ENCODE results near the gene RAF1. TPM values are rescaled to one million over a fixed set of nuclear protein-coding genes. Genes with fewer than 3 reads are reported as not detected.
A peak's percentile ranks its signal among the peaks of the same experiment; 100 is the strongest.
"Not testable (repeated sequence)": the region's sequence is repeated elsewhere in the genome, so short reads cannot be mapped to it uniquely, and the experiment has no call there.

Gene RAF1
- total and polyA plus RNA-seq, 7 experiments from 2014 or later: 50.2 to 129 (median 114) TPM

DNA sequence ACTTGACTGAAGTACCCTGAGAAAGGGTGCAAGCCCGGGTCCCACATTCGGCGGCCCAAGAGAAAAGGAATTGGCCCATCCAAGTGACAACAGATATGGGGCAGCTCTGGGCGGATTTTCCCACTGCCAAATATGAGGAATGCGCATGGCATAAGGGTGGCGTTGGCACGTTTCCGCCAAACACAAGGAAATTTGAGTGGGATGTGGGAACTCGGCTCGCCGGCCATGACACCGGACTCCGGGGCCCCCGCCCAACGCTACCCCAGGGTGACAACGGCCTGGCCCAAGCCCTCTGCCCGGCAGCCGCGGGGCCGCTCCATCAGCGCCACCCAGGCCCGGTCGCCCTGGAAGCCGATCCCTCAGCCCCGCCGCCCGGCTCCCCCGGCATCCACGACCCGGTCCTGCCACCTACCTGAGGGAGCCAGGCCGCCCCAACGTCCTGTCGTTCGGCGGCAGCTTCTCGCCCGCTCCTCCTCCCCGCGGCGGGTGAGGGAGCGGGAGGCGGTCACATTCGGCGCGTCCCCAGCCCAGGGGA, 449 bp downstream of the RAF1 start:
- Histone ChIP-seq H3K27me3 (ENCODE audit: control insufficient read depth in 2 of 2, insufficient read depth in 2 of 2, low read length in 2 of 2) (no peaks in the 10 kb centered on the region), H3K27ac (ENCODE audit: low read depth, low read length) (peak overlapping the region; percentile 95), H3K9me3 (ENCODE audit: control insufficient read depth in 2 of 3, low read length in 3 of 3) (no peaks in the 10 kb centered on the region), H3K4me3 (ENCODE audit: low read length) (peak overlapping the region; percentile 78), H3K4me1 (ENCODE audit: control insufficient read depth in 2 of 2, insufficient read depth in 2 of 2, low read length in 2 of 2) (peaks cover 16 to 20% of the 10 kb centered on the region in 2 donors), H3K36me3 (ENCODE audit: control insufficient read depth in 2 of 3, insufficient read depth in 3 of 3, low read length in 3 of 3) (peaks cover 0 to 9% (median 0%) of the 10 kb centered on the region in 3 experiments)
- Mint-ChIP-seq H3K36me3 (peaks cover 4 to 7% (median 5%) of the 10 kb centered on the region in 5 donors), H3K27ac (peak overlapping the region; percentile 98 to 100 (median 99)), H3K4me1 (peaks cover 25 to 52% (median 39%) of the 10 kb centered on the region in 7 donors), H3K4me3 (peak overlapping the region; percentile 88 to 100 (median 98)), H3K27me3 (no peaks in the 10 kb centered on the region), H3K9me3 (peaks cover 0 to 3% (median 0%) of the 10 kb centered on the region in 11 donors)
- DNase-seq (peak in 5 of 9 donors; percentile 11 to 31 (median 13)), ATAC-seq (peak; percentile 65)
- intact Hi-C loops (cut with micrococcal nuclease): loop anchor here (5.0 to 10.0 kb wide), 11 partner anchors 36 to 1991 kb away; partner anchors contain the start of genes CAND2 (in 1 of the 2), CCDC174 (in 1 of the 2), LSM3 (in 1 of the 2) and SLC6A6 (in 1 of the 2)
- ChIA-PET POLR2A (interaction anchor here (0.8 to 3.4 kb wide), 13 partner anchors 16 to 1988 kb away, joined by 3 to 17 read pairs (median 4); partner anchors contain the start of genes ATG7, CCDC174, MKRN2 and TSEN2), CTCF (no interaction called here)

DNA sequence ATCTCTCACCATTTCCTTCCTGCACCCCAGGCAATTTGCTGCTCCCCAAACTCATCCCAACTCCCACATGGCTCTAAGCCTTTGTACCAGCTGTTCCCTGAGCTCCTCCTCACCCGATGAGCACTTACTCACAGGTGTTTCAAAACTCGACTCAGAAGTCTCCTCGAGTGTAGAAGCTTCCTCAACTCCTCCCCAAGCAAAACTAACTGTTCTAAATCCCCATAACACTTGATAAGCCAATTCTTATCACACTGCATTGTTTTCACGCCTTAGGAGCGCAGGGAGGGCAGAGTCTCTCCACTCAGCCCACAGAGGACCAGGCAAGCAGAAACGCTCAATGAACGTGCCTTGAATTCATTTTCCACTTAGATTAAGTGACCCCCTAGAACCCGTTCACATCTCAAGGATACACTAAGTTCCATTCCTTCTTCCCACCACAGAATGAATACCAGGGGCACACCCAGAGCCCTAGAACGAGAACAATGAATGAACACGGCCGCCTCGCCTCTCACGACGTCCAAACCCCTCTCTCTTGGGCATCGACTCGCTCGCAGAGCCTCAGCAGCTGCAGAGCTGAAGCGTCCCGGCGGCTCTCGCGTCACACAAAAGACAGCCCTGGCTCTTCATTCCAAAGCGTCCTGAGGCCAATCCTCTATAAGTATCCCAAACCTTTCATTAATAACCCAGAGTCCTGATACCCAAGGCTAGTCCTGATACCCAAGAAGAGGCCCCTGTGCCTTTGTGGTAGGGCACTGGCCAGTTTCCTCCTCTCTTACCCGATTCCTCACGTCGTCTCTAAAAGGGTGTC, 1.1 kb downstream of the RAF1 start:
- intact Hi-C loops (cut with micrococcal nuclease): loop anchor here (5.0 to 10.0 kb wide), 11 partner anchors 35 to 1992 kb away; partner anchors contain the start of genes CAND2 (in 1 of the 2), CCDC174 (in 1 of the 2), LSM3 (in 1 of the 2) and SLC6A6 (in 1 of the 2)
- peak; percentile 10 to 38 (median 26) for DNase-seq
- no peak for ATAC-seq
- peak overlapping the region; percentile 95 for H3K27ac ChIP-seq (ENCODE audit: low read depth, low read length)
- peak overlapping the region; percentile 86 to 100 (median 99) for H3K27ac Mint-ChIP-seq
- H3K36me3 Mint-ChIP-seq: peaks cover 4 to 10% (median 4%) of the 10 kb centered on the region in 5 donors
- H3K9me3 Mint-ChIP-seq: peaks cover 0 to 3% (median 0%) of the 10 kb centered on the region in 11 donors
- ChIA-PET CTCF (no interaction called here), POLR2A (interaction anchor here (0.8 to 3.4 kb wide), 7 partner anchors 15 to 1988 kb away, joined by 3 to 17 read pairs (median 8); partner anchors contain the start of genes CCDC174, MKRN2 and TSEN2)
- no peaks in the 10 kb centered on the region for H3K9me3 ChIP-seq (ENCODE audit: control insufficient read depth in 2 of 3, low read length in 3 of 3)
- H3K36me3 ChIP-seq (ENCODE audit: control insufficient read depth in 2 of 3, insufficient read depth in 3 of 3, low read length in 3 of 3): peaks cover 0 to 9% (median 0%) of the 10 kb centered on the region in 3 experiments
- H3K4me1 Mint-ChIP-seq: peaks cover 29 to 59% (median 46%) of the 10 kb centered on the region in 7 donors
- peaks cover 16 to 20% of the 10 kb centered on the region in 2 donors for H3K4me1 ChIP-seq (ENCODE audit: control insufficient read depth in 2 of 2, insufficient read depth in 2 of 2, low read length in 2 of 2)
- peak overlapping the region; percentile 78 for H3K4me3 ChIP-seq (ENCODE audit: low read length)
- no peaks in the 10 kb centered on the region for H3K27me3 ChIP-seq (ENCODE audit: control insufficient read depth in 2 of 2, insufficient read depth in 2 of 2, low read length in 2 of 2)
- no peaks in the 10 kb centered on the region for H3K27me3 Mint-ChIP-seq
- H3K4me3 Mint-ChIP-seq: peak overlapping the region; percentile 88 to 100 (median 95)

DNA sequence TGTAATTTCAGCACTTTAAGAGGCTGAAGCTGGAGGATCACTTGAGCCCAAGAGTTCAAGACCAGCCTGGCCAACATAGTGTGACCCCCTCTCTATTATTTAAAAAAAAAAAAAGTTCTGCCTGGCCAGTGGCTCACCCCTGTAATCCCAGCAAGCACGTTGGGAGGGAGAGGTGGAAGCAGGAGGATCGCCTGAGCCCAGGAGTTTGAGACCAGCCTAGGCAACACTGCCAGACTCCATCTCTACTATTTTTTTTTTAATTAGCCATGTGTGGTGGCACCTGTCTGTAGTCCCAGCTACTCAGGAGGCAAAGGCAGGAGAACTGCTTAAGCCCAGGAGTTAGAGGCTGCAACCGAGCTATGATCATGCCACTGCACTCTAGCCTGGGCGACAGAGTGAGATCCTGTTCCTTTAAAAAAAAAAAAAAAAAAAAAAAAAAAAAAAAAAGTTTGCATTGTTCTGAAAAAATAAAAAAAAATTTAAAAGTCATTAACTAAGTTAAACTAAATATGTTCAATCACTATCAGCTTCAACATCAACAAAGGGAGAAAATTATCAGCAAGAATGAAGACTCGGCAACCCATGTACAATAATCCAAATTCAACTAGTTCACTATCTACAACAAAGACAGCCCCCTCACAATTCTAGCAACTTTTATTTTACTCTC, 1.9 kb downstream of the RAF1 start:
- H3K36me3 ChIP-seq (ENCODE audit: control insufficient read depth in 2 of 3, insufficient read depth in 3 of 3, low read length in 3 of 3): peaks cover 0 to 9% (median 0%) of the 10 kb centered on the region in 3 experiments
- peak overlapping the region; percentile 95 for H3K27ac ChIP-seq (ENCODE audit: low read depth, low read length)
- peak overlapping the region; percentile 86 to 100 (median 99) for H3K27ac Mint-ChIP-seq
- ATAC-seq (no peak), DNase-seq (peak in 4 of 9 donors; percentile 3 to 11 (median 6))
- peak overlapping the region; percentile 78 for H3K4me3 ChIP-seq (ENCODE audit: low read length)
- POLR2A ChIA-PET: interaction anchor here (0.7 to 3.4 kb wide), 3 partner anchors 106 to 1989 kb away, joined by 3 to 17 read pairs (median 8); partner anchors contain the start of genes CCDC174 and MKRN2
- peak overlapping the region; percentile 88 to 100 (median 95) for H3K4me3 Mint-ChIP-seq
- peaks cover 34 to 64% (median 51%) of the 10 kb centered on the region in 7 donors for H3K4me1 Mint-ChIP-seq
- intact Hi-C loops (cut with micrococcal nuclease): loop anchor here (5.0 to 10.0 kb wide), 11 partner anchors 35 to 1993 kb away; partner anchors contain the start of genes CAND2 (in 1 of the 2), CCDC174 (in 1 of the 2), LSM3 (in 1 of the 2) and SLC6A6 (in 1 of the 2)
- no peaks in the 10 kb centered on the region for H3K9me3 ChIP-seq (ENCODE audit: control insufficient read depth in 2 of 3, low read length in 3 of 3)
- H3K36me3 Mint-ChIP-seq: peaks cover 3 to 12% (median 4%) of the 10 kb centered on the region in 5 donors
- peaks cover 16 to 23% of the 10 kb centered on the region in 2 donors for H3K4me1 ChIP-seq (ENCODE audit: control insufficient read depth in 2 of 2, insufficient read depth in 2 of 2, low read length in 2 of 2)
- H3K27me3 ChIP-seq (ENCODE audit: control insufficient read depth in 2 of 2, insufficient read depth in 2 of 2, low read length in 2 of 2): no peaks in the 10 kb centered on the region
- CTCF ChIA-PET: no interaction called here
- no peaks in the 10 kb centered on the region for H3K27me3 Mint-ChIP-seq
- peaks cover 0 to 3% (median 0%) of the 10 kb centered on the region in 11 donors for H3K9me3 Mint-ChIP-seq

DNA sequence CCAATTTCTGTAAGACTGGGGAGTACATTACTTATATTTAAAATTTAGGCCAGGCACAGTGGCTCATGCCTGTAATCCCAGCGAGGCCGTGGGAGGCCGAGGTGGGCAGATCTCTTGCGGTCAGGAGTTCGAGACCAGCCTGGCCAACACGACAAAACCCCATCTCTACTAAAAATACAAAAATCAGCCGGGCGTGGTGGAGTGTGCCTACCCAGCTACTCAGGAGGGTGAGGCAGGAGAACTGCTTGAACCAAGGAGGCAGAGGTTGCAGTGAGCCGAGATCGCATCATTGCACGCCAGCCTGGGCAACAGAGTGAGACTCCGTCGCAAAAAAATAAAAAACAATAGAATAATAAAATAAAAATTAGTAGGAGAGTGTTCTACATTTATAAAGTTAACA, 2.5 kb downstream of the RAF1 start:
- peaks cover 16 to 30% of the 10 kb centered on the region in 2 donors for H3K4me1 ChIP-seq (ENCODE audit: control insufficient read depth in 2 of 2, insufficient read depth in 2 of 2, low read length in 2 of 2)
- H3K27me3 ChIP-seq (ENCODE audit: control insufficient read depth in 2 of 2, insufficient read depth in 2 of 2, low read length in 2 of 2); H3K27me3 Mint-ChIP-seq; H3K9me3 Mint-ChIP-seq; DNase-seq; CTCF ChIA-PET; ATAC-seq; H3K27ac ChIP-seq (ENCODE audit: low read depth, low read length); H3K36me3 ChIP-seq (ENCODE audit: control insufficient read depth in 2 of 3, insufficient read depth in 3 of 3, low read length in 3 of 3); H3K4me3 ChIP-seq (ENCODE audit: low read length); H3K9me3 ChIP-seq (ENCODE audit: control insufficient read depth in 2 of 3, low read length in 3 of 3): not testable (repeated sequence)
- Mint-ChIP-seq H3K4me3 (peak overlapping the region; percentile 25 to 98 (median 66)), H3K36me3 (peaks cover 3 to 10% (median 4%) of the 10 kb centered on the region in 5 donors), H3K27ac (peak overlapping the region in 2 of 9 donors; percentile 41 to 59), H3K4me1 (peaks cover 39 to 71% (median 58%) of the 10 kb centered on the region in 7 donors)
- POLR2A ChIA-PET: interaction anchor here (1.7 kb wide), 1 partner anchor 1990 kb away, joined by 8 read pairs; the partner anchor contains the start of gene CCDC174
- intact Hi-C loops (cut with micrococcal nuclease): loop anchor here (5.0 to 10.0 kb wide), 11 partner anchors 34 to 1993 kb away; partner anchors contain the start of genes CAND2 (in 1 of the 2), CCDC174 (in 1 of the 2), LSM3 (in 1 of the 2) and SLC6A6 (in 1 of the 2)

DNA sequence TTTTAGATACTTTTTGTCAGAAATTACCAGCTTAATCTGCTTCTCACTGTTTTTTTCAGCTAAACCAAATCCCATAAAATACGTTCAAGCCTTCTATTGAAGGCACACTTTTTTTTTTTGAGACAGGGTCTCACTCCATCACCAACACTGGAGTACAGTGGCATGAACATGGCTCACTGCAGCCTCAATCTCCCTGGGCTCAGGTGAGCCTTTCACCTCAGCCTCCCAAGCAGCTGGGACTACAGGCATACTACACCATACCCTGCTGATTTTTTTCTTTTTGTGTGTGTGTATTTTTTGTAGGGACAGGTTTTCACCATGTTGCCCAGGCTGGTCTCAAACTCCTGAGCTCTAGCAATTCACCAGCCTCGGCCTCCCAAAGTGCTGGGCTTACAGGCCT, 3.7 kb downstream of the RAF1 start:
- ChIA-PET CTCF (interaction anchor here (0.7 kb wide), 1 partner anchor 69 kb away, joined by 4 read pairs; no protein-coding TSS in a partner anchor), POLR2A (interaction anchor here (0.6 kb wide), 1 partner anchor 94 kb away, joined by 7 read pairs; no protein-coding TSS in a partner anchor)
- H3K4me3 ChIP-seq (ENCODE audit: low read length): no peak overlapping the region
- DNase-seq (no peak), ATAC-seq (no peak)
- Mint-ChIP-seq H3K9me3 (no peaks in the 10 kb centered on the region), H3K4me3 (peak overlapping the region in 9 of 10 donors; percentile 12 to 91 (median 55)), H3K27me3 (no peaks in the 10 kb centered on the region), H3K36me3 (peaks cover 4 to 17% (median 9%) of the 10 kb centered on the region in 5 donors), H3K27ac (peak overlapping the region in 1 of 9 donors; percentile 26), H3K4me1 (peaks cover 45 to 82% (median 69%) of the 10 kb centered on the region in 7 donors)
- H3K36me3 ChIP-seq (ENCODE audit: control insufficient read depth in 2 of 3, insufficient read depth in 3 of 3, low read length in 3 of 3): peaks cover 0 to 9% (median 0%) of the 10 kb centered on the region in 3 experiments
- intact Hi-C loops (cut with micrococcal nuclease): loop anchor here (5.0 to 10.0 kb wide), 11 partner anchors 33 to 1995 kb away; partner anchors contain the start of genes CAND2 (in 1 of the 2), CCDC174 (in 1 of the 2), LSM3 (in 1 of the 2) and SLC6A6 (in 1 of the 2)
- H3K9me3 ChIP-seq (ENCODE audit: control insufficient read depth in 2 of 3, low read length in 3 of 3): no peaks in the 10 kb centered on the region
- H3K4me1 ChIP-seq (ENCODE audit: control insufficient read depth in 2 of 2, insufficient read depth in 2 of 2, low read length in 2 of 2): peaks cover 16 to 33% of the 10 kb centered on the region in 2 donors
- no peaks in the 10 kb centered on the region for H3K27me3 ChIP-seq (ENCODE audit: control insufficient read depth in 2 of 2, insufficient read depth in 2 of 2, low read length in 2 of 2)
- H3K27ac ChIP-seq (ENCODE audit: low read depth, low read length): no peak overlapping the region

Measured in naive thymus-derived CD4-positive, alpha-beta T cell (primary cell).